Measurements from ENCODE around the gene CYP1A2. TPM values are rescaled to one million over a fixed set of nuclear protein-coding genes. Genes with fewer than 3 reads are reported as not detected.

The CYP1A2 gene
- total and polyA plus RNA-seq, 9 of the 15 experiments (the other 6 are each of a cell fraction or from before 2014, with no cell fraction given) = not detected

DNA sequence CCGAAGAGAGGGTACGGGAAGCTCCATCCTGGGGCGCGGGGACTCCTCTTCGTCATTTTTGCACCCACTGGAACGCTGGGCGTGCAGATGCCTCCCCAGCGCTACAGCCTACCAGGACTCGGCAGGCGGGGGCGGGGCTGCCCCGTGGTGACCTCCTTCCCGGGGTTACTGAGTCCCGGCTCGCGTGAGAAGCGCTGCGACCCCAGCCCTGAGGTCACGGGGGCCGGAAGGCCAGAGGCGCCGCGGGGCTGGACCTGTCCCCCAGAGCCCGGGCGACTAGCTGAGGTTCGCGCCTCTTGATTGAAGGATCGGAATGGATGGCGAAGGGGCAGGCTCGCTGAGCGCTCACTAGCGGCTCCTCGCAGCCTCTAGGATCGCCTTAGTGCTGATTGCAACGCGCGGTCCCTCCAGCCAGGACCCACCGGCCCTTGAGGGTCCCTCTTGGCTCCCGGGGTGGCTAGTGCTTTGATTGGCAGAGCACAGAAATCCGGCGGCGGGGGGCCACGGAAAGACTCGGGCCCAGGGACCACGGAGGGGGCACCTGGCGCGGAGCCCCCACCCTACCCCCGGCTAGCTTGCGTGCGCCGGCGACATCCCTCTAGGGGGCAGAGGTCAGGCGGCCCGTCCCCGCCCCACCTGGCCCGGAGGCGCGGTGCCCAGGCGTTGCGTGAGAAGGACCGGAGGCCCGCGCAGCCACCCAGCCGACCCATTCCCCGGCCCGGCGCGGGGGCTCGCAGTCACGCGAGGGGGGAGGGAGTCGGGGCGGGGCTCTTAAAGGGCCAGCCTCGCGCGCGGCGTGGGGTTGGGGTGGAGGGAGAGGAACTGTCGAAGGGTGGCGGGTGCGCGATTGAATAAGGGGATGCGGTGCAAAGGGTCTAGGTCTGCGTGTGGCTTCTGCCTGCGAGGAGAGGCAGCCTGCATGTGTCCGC lies 22.5 kb upstream of the CYP1A2 start (continued):
- TF ChIP-seq, protein P1, sequence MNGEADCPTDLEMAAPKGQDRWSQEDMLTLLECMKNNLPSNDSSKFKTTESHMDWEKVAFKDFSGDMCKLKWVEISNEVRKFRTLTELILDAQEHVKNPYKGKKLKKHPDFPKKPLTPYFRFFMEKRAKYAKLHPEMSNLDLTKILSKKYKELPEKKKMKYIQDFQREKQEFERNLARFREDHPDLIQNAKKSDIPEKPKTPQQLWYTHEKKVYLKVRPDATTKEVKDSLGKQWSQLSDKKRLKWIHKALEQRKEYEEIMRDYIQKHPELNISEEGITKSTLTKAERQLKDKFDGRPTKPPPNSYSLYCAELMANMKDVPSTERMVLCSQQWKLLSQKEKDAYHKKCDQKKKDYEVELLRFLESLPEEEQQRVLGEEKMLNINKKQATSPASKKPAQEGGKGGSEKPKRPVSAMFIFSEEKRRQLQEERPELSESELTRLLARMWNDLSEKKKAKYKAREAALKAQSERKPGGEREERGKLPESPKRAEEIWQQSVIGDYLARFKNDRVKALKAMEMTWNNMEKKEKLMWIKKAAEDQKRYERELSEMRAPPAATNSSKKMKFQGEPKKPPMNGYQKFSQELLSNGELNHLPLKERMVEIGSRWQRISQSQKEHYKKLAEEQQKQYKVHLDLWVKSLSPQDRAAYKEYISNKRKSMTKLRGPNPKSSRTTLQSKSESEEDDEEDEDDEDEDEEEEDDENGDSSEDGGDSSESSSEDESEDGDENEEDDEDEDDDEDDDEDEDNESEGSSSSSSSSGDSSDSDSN (IDR thresholded peaks at IDR 0.05; ENCODE audit: borderline replicate concordance in 1 of 2, low read depth in 2 of 2, low read length in 2 of 2) = 0 out of 4 replicates have a peak, but pooled peaks of 1 of the 2 experiments have one; percentile 26
- TF ChIP-seq SRF (CRISPR knock-in tag; IDR thresholded peaks at IDR 0.05) (no peak), EGR1 (conservative IDR thresholded peaks at IDR 0.05) (peak; percentile 43)

DNA sequence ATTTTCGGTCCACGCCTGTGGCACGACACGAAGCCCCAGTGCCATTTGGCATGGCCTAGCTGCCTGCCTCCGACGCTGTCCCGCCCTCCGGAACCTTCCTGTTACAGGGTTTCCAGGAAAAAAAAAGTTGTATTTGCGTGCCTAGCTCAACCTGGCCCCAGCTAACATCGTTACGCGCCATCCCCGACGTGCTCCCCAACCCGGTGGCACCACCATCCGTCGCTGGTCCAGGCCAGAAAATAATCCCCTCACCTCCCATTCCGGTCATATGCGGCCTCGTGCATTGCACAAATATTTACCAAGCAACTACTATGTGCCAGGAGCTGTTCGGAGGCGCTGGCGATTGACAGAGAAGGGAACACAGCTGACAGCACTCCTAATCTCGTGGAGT lies 21.9 kb upstream of the CYP1A2 start:
- Histone ChIP-seq H3K27me3 (ENCODE audit: control insufficient read depth in 2 of 2, insufficient read depth in 2 of 2, low read length in 2 of 2) (peaks cover 39 to 73% of the 10 kb centered on the region in 2 experiments), H3K9me3 (replicated peaks; ENCODE audit: control insufficient read depth, insufficient read depth, low read depth, low read length) (no peaks in the 10 kb centered on the region), H4K20me1 (replicated peaks; ENCODE audit: control insufficient read depth, insufficient read depth, low read length) (no peaks in the 10 kb centered on the region), H3K9me1 (ENCODE audit: control insufficient read depth, insufficient read depth, low read length) (no peaks in the 10 kb centered on the region), H3K4me2 (ENCODE audit: insufficient read depth, low read length) (no peak overlapping the region), H2AFZ (ENCODE audit: low read depth, low read length) (no peak overlapping the region), H3K4me1 (replicated peaks in 1 of 2; ENCODE audit: control insufficient read depth in 2 of 2, insufficient read depth in 2 of 2, low read length in 2 of 2) (peaks cover 5 to 19% of the 10 kb centered on the region in 2 experiments; a peak in 2 of 5 replicates), H3K4me3 (no peak overlapping the region), H3K9ac (ENCODE audit: insufficient read depth in 1 of 2, low read depth in 2 of 2, low read length in 2 of 2) (no peak overlapping the region), H3K27ac (ENCODE audit: extremely low read depth, low read depth, low read length) (no peak overlapping the region), H3K79me2 (ENCODE audit: control insufficient read depth, insufficient read depth, low read length) (no peaks in the 10 kb centered on the region), H3K36me3 (ENCODE audit: control insufficient read depth, insufficient read depth, low read length) (no peaks in the 10 kb centered on the region)
- DNase-seq (ENCODE audit: extremely low read depth in 1 of 4, low spot score in 3 of 4) (no peak), FAIRE-seq (no peak), ATAC-seq (no peak)
- 27% methylated on average over 20 of the region's 24 CpGs for WGBS (ENCODE audit: insufficient coverage, low coverage, missing lambda C conversion rate)
- ChIA-PET CTCF (ENCODE audit: low intra/inter-chr PET ratio) (no interaction called here), POLR2A (no interaction called here)
- BruUV-seq (replicated peaks) = no TSS peak
- in situ Hi-C loops (cut with MboI) (no loop called here), intact Hi-C loops (cut with micrococcal nuclease) (no loop called here)
- TF ChIP-seq ZNF436 (CRISPR knock-in tag; IDR thresholded peaks at IDR 0.05) (no peak), ZNF41 (CRISPR knock-in tag; conservative IDR thresholded peaks at IDR 0.05) (no peak), KDM5B (IDR thresholded peaks at IDR 0.05; ENCODE audit: insufficient replicate concordance, low read depth, low read length) (no peak), ERF (CRISPR knock-in tag; IDR thresholded peaks at IDR 0.05) (no peak), U2AF1 (optimal IDR thresholded peaks at IDR 0.05; ENCODE audit: low read depth, low read length) (no peak), SNRNP70 (optimal IDR thresholded peaks at IDR 0.05; ENCODE audit: low read depth, low read length) (no peak), ZFP30 (CRISPR knock-in tag; IDR thresholded peaks at IDR 0.05; ENCODE audit: borderline replicate concordance) (no peak), PCBP2 (IDR thresholded peaks at IDR 0.05; ENCODE audit: low read depth, low read length, poor library complexity, severe bottlenecking) (no peak), BACH1 (tag; IDR thresholded peaks at IDR 0.05) (no peak), ZNF133 (CRISPR knock-in tag; IDR thresholded peaks at IDR 0.05) (no peak)
- TF ChIP-seq, protein P2, sequence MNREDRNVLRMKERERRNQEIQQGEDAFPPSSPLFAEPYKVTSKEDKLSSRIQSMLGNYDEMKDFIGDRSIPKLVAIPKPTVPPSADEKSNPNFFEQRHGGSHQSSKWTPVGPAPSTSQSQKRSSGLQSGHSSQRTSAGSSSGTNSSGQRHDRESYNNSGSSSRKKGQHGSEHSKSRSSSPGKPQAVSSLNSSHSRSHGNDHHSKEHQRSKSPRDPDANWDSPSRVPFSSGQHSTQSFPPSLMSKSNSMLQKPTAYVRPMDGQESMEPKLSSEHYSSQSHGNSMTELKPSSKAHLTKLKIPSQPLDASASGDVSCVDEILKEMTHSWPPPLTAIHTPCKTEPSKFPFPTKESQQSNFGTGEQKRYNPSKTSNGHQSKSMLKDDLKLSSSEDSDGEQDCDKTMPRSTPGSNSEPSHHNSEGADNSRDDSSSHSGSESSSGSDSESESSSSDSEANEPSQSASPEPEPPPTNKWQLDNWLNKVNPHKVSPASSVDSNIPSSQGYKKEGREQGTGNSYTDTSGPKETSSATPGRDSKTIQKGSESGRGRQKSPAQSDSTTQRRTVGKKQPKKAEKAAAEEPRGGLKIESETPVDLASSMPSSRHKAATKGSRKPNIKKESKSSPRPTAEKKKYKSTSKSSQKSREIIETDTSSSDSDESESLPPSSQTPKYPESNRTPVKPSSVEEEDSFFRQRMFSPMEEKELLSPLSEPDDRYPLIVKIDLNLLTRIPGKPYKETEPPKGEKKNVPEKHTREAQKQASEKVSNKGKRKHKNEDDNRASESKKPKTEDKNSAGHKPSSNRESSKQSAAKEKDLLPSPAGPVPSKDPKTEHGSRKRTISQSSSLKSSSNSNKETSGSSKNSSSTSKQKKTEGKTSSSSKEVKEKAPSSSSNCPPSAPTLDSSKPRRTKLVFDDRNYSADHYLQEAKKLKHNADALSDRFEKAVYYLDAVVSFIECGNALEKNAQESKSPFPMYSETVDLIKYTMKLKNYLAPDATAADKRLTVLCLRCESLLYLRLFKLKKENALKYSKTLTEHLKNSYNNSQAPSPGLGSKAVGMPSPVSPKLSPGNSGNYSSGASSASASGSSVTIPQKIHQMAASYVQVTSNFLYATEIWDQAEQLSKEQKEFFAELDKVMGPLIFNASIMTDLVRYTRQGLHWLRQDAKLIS (CRISPR knock-in tag; IDR thresholded peaks at IDR 0.05) = no peak

Measured in K562 (cell line).